ENCODE results near the gene ADAMTS8.

- TF ChIP-seq POLR2A (IDR thresholded peaks at IDR 0.05; ENCODE audit: low read length) (no peak), GATA1 (IDR thresholded peaks at IDR 0.05; ENCODE audit: low read depth, low read length) (no peak)
Observed at GRCh38 chr11:130426223-130426836, 2.1 kb downstream of the ADAMTS8 start.
